ENCODE measurements around the gene RPL12.

The RPL12 gene

DNA sequence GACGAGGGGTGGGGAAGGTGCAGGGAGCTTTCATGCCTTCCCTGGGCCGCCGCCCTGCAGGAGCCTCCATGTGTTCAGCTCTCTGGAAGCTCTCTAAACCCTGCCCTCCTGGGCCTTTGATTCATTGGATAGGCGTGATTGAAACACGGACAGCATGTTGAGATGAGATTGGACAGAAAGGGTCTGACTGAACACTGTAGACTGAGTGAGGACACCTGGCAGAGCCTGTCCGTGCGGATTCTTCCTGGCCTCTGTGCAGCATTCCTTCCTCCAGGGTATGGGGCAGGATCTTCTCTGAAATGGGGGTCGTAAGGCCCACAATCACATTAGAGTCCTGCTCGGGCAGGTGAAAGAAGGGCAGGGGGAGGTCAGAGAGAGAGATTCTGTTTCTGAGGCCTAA, 12.8 kb downstream of the RPL12 start:
- TF ChIP-seq Cebpa-rat (IDR thresholded peaks at IDR 0.05): no peak
- H3K36me3 ChIP-seq: peaks cover 97 to 100% (median 99%) of the 10 kb centered on the region in 11 experiments

GRCh38 chr9:127437497-127438264, 13.5 kb downstream of the RPL12 start:
- Histone ChIP-seq H3K4me2 (no peak overlapping the region; a peak in 1 of 22 replicates), H3K36me3 (peaks cover 96 to 100% (median 99%) of the 10 kb centered on the region in 11 experiments), H3K4me3 (no peak overlapping the region), H3K27ac (no peak overlapping the region), H3K27me3 (no peaks in the 10 kb centered on the region), H3K9me3 (replicated peaks in 1 of 11) (peaks cover 0 to 17% (median 0%) of the 10 kb centered on the region in 11 experiments; a peak in 6 of 22 replicates), H3K9ac (0 out of 22 replicates have a peak overlapping the region, but pooled peaks of 1 of the 11 experiments have one; percentile 6), H3K4me1 (no peaks in the 10 kb centered on the region; a peak in 1 of 20 replicates), H4K20me1 (peaks cover 0 to 23% (median 11%) of the 10 kb centered on the region in 11 experiments; a peak in 12 of 22 replicates)
- TF ChIP-seq Cebpa-rat (IDR thresholded peaks at IDR 0.05): no peak

More for the DNA sequence above, 12.8 kb downstream of the RPL12 start:
- Histone ChIP-seq H3K9me3 (replicated peaks in 1 of 11) (peaks cover 0 to 24% (median 0%) of the 10 kb centered on the region in 11 experiments; a peak in 6 of 22 replicates), H3K27me3 (no peaks in the 10 kb centered on the region), H3K4me2 (no peak overlapping the region), H3K4me1 (peaks cover 0 to 6% (median 3%) of the 10 kb centered on the region in 10 experiments; a peak in 7 of 20 replicates), H4K20me1 (peaks cover 0 to 23% (median 11%) of the 10 kb centered on the region in 11 experiments; a peak in 13 of 22 replicates), H3K9ac (no peak overlapping the region), H3K27ac (no peak overlapping the region), H3K4me3 (no peak overlapping the region)

- H4K20me1 ChIP-seq: peaks cover 4 to 54% (median 31%) of the 10 kb centered on the region in 11 experiments; a peak in 15 of 22 replicates
- no peaks in the 10 kb centered on the region for H3K9me3 ChIP-seq (replicated peaks in 1 of 11)
- H3K36me3 ChIP-seq: peaks cover 63 to 93% (median 79%) of the 10 kb centered on the region in 11 experiments
- no peak overlapping the region for H3K9ac ChIP-seq
- H3K4me3 ChIP-seq: no peak overlapping the region
- H3K4me1 ChIP-seq: peaks cover 15 to 27% (median 17%) of the 10 kb centered on the region in 10 experiments
- no peak for TF ChIP-seq Cebpa-rat (IDR thresholded peaks at IDR 0.05)
- H3K27ac ChIP-seq: no peak overlapping the region
- no peak overlapping the region for H3K4me2 ChIP-seq
- no peaks in the 10 kb centered on the region for H3K27me3 ChIP-seq
These were observed 20.8 kb downstream of the RPL12 start for GRCh38 chr9:127430415-127430814.

DNA sequence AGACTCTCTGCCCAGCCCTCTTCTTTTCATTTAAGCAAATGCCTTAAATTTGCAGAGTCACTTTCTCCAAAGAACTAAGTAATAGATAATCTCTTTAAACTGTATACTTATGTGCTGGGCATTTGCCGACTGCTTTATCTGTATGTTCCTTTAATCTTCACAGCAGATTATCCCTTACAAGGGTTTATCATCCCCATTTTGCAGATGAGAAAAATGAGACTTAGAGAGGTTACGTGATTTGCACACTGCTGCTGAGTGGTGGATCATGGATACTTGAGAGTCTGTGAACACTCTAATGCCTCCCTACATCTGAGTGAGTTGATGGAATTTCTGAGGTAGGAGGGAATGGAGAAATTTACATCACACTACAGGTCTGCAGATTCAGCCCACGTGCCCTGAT, 22.9 kb downstream of the RPL12 start:
- Histone ChIP-seq H3K36me3 (peaks cover 42 to 72% (median 58%) of the 10 kb centered on the region in 11 experiments), H4K20me1 (peaks cover 5 to 58% (median 32%) of the 10 kb centered on the region in 11 experiments; a peak in 15 of 22 replicates), H3K27ac (no peak overlapping the region), H3K9me3 (replicated peaks in 1 of 11) (no peaks in the 10 kb centered on the region), H3K9ac (no peak overlapping the region), H3K4me1 (peaks cover 23 to 32% (median 25%) of the 10 kb centered on the region in 10 experiments), H3K4me2 (no peak overlapping the region), H3K4me3 (no peak overlapping the region), H3K27me3 (no peaks in the 10 kb centered on the region)
- TF ChIP-seq Cebpa-rat (IDR thresholded peaks at IDR 0.05): no peak

DNA sequence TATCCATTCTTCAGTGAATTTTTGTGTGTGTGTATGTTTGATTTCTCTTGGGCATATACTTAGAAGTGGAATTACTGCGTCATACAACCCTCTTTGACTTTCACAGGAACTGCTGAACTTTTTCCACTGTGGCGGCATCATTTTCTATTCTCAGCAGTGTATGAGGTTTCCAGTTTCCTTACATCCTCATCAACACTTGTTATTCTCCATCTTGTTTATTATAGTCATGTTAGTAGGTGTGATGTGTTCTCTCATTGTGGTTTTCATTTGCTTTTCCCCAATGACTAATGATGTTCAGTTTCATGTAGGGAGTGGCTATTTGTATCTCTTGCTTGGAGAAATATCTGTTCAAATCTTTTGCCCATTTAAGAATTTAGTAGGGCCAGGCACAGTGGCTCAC, 24.4 kb downstream of the RPL12 start:
- peaks cover 38 to 48% (median 40%) of the 10 kb centered on the region in 10 experiments for H3K4me1 ChIP-seq
- H3K4me3 ChIP-seq: no peak overlapping the region
- no peaks in the 10 kb centered on the region for H3K27me3 ChIP-seq
- peaks cover 5 to 49% (median 29%) of the 10 kb centered on the region in 11 experiments; a peak in 14 of 22 replicates for H4K20me1 ChIP-seq
- peaks cover 33 to 57% (median 45%) of the 10 kb centered on the region in 11 experiments for H3K36me3 ChIP-seq
- H3K4me2 ChIP-seq: peak overlapping the region; percentile 16 to 99 (median 95); a peak in 21 of 22 replicates
- H3K9ac ChIP-seq: peak overlapping the region in 1 of 11 experiments; percentile 37; a peak in 1 of 22 replicates
- no peaks in the 10 kb centered on the region for H3K9me3 ChIP-seq (replicated peaks in 1 of 11)
- H3K27ac ChIP-seq: no peak overlapping the region
- TF ChIP-seq Cebpa-rat (IDR thresholded peaks at IDR 0.05): no peak

- H3K4me1 ChIP-seq: peaks cover 38 to 60% (median 40%) of the 10 kb centered on the region in 10 experiments
These were observed 26.6 kb downstream of the RPL12 start for GRCh38 chr9:127424676-127424999.

DNA sequence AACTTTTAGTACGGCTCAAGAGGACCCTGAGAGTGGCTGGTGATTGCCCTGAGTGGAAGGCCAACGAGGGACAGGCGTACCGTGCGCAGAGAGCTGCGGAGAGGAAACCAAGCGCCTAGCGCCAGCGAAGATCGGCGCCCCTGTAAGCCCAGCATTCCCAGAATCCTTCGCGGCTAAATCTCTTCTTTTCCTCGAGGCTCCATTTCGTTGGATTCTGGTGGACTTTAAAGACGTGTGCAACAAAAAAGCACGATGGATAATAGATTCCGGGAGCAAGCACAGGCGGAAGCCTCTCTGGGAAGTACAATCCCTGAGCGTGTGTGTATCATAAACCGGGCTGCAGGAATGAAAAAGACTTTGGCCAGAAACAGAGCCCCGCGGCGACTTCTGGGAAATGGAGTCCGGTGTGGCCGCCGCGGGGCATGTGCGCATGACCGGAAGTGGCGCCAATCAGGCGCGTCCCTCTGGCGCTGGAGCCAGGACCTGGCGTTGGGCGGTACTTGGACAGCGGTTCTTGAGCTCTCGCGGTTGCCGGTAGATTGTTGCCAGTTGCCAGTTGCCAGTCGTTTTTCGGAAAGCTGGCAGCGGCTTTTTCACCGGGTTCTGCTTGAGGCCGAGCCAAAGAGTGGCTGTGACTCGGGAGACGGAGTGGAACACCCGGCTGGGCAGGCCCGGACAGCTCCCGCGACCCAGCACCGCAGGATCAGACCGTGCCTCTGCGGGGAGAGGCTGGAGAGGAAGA, 27.1 kb downstream of the RPL12 start, which contains the start of gene ZNF79:
TSS of gene ZNF79 (plus strand) at position 449 of the 742 bp plus-strand sequence. CDS start 406 bp downstream, outside the sequence.
- Histone ChIP-seq H3K27me3 (no peaks in the 10 kb centered on the region), H4K20me1 (peaks cover 5 to 48% (median 23%) of the 10 kb centered on the region in 11 experiments; a peak in 13 of 22 replicates), H3K4me3 (peak within 1 kb of the TSS; percentile 79 to 93 (median 87)), H3K27ac (peak within 1 kb of the TSS; percentile 76 to 90 (median 84)), H3K36me3 (peaks cover 9 to 30% (median 18%) of the 10 kb centered on the region in 11 experiments), H3K9me3 (replicated peaks in 1 of 11) (no peaks in the 10 kb centered on the region), H3K9ac (peak within 1 kb of the TSS; percentile 83 to 91 (median 89)), H3K4me1 (peaks cover 38 to 66% (median 40%) of the 10 kb centered on the region in 10 experiments), H3K4me2 (peak within 1 kb of the TSS; percentile 87 to 99 (median 97))
- no peak for TF ChIP-seq Cebpa-rat (IDR thresholded peaks at IDR 0.05)

More at GRCh38 chr9:127424676-127424999, 26.6 kb downstream of the RPL12 start:
- Histone ChIP-seq H3K36me3 (peaks cover 14 to 35% (median 24%) of the 10 kb centered on the region in 11 experiments), H4K20me1 (peaks cover 5 to 49% (median 23%) of the 10 kb centered on the region in 11 experiments; a peak in 12 of 22 replicates), H3K4me3 (peak overlapping the region; percentile 79 to 93 (median 87)), H3K27me3 (no peaks in the 10 kb centered on the region), H3K9me3 (replicated peaks in 1 of 11) (no peaks in the 10 kb centered on the region), H3K27ac (peak overlapping the region; percentile 76 to 90 (median 84)), H3K4me2 (peak overlapping the region; percentile 87 to 99 (median 97)), H3K9ac (peak overlapping the region; percentile 83 to 91 (median 89))
- TF ChIP-seq Cebpa-rat (IDR thresholded peaks at IDR 0.05): no peak

DNA sequence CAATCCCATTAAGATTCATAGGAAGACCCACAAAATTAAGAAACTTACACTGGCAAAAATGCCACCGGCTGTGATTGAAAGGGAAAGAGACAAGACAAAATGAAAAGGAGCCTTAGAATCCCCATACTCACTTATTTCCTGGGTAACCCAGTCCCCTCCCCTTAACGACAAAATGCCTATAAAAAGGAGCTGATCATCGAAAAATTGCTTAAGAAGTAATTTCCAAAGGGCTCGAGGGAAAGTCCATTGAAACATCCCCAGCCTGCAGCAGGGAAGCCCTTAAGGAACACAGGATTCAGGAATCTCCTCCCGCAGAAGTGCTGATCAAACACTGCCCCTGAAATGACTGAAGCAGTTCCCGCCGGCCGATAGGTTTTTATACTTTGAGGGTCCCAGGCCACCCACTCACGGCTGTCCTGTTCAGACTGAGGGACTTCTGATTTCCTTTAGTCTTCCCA, 27.7 kb downstream of the RPL12 start:
- Histone ChIP-seq H3K4me1 (peaks cover 38 to 70% (median 40%) of the 10 kb centered on the region in 10 experiments), H3K27me3 (no peaks in the 10 kb centered on the region), H3K27ac (peak overlapping the region; percentile 76 to 90 (median 84)), H3K9me3 (replicated peaks in 1 of 11) (no peaks in the 10 kb centered on the region), H3K36me3 (peaks cover 3 to 24% (median 12%) of the 10 kb centered on the region in 11 experiments; a peak in 21 of 22 replicates), H3K4me3 (peak overlapping the region; percentile 79 to 93 (median 87)), H3K9ac (peak overlapping the region; percentile 83 to 91 (median 89)), H3K4me2 (peak overlapping the region; percentile 87 to 99 (median 97)), H4K20me1 (peaks cover 5 to 42% (median 20%) of the 10 kb centered on the region in 11 experiments; a peak in 13 of 22 replicates)
- no peak for TF ChIP-seq Cebpa-rat (IDR thresholded peaks at IDR 0.05)
